Measurements from ENCODE around the gene PLIN4. TPM values are rescaled to one million over a fixed set of nuclear protein-coding genes. Genes with fewer than 3 reads are reported as not detected.

Gene PLIN4
- polyA plus RNA-seq, 1 experiment, result 0.07 TPM

DNA sequence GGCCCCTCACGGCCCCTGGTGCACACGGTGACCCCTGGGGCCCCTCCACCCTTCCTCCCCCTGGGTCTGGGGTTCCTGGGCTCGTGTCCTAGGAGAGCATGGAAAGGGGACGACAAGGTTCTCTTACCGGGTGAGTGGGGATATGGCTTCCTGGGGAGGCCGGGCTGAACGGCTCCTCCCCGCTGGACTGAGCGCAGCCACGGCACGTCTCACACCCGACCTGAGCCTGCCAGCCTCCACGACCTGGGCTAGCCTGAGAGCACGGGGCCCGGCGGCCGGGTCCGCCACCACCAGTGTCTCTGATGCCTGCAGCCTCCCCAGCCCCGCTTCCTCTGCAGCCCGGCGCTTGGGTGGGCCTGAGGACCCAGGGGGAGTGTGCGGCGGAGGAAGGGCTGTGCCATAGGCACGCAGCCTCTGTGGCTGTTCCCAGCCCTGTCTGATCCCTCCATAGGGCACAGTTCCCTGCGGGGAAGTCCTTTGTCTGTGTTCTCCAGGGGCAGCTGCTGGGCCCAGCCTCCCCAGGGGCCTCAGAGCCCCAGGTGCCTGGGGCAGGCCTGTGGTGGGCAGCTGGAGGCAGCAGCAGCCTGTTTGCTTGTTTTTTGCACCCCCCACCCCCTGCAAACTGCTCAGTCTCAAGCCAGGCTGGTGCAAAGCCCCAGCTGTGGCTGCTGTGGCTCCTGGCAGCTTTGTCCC is 15.0 kb downstream of the PLIN4 start:
- H3K27ac ChIP-seq (ENCODE audit: low read depth, low read length), result no peak overlapping the region
- DNase-seq (ENCODE audit: low read depth, low spot score), result no peak
- ChIA-PET CTCF (no interaction called here), POLR2A (interaction anchor here (1.4 kb wide), 1 partner anchor 9 kb away, joined by 4 read pairs; no protein-coding TSS in a partner anchor)
- no peaks in the 10 kb centered on the region for H3K27me3 ChIP-seq (ENCODE audit: control insufficient read depth, insufficient read depth, low read length)
- H3K9me3 ChIP-seq (ENCODE audit: control insufficient read depth, insufficient read depth, low read length), result no peaks in the 10 kb centered on the region; the same call in 1 of the 2 replicates
- no peak for TF ChIP-seq CTCF (IDR thresholded peaks at IDR 0.05; ENCODE audit: low read depth, low read length)
- no peak overlapping the region for H3K4me3 ChIP-seq (ENCODE audit: low read depth, low read length)

DNA sequence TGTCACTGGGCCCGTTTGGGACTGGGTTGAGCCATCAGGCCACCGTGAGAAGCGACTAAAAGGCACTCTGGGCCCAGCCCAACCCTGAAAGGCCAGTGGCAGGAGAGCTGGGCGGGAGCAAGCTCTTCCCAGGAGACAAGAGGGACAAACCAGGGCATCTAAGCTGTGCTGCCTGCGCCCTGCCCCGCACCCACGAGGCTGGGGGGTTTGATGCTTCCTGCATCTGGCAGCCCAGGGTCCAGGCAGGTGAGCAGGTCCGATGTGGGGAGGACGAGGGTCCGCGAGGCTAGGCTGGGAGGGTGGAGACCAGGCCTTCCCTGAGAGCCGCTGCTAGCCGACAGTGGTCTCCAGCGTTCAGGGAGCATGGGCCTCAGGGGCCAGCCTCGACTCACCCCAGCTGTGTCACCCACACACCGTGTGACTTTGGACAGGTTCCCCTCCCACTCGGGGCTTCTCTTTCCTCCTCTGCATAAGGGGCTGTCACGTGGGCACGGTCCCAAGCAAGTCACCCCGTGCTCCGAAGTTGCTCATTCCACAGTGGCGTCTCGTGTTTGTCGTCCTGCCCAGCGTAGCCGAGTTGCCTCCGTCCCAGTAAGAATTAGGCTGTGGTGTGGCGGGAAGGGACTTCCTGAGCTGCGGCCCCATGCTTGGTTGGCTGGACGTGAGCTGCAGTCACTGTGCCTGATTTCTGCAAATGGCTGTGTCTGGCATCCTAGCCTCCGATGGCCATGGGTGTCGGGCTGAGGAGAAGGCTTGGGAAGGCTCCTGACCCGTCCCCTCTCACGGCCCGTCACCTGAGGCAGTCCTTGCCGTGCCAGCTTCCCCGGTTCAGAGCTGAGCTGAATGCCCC is 15.8 kb downstream of the PLIN4 start:
- ChIA-PET POLR2A (no interaction called here), CTCF (no interaction called here)
- no peak overlapping the region for H3K4me3 ChIP-seq (ENCODE audit: low read depth, low read length)
- DNase-seq (ENCODE audit: low read depth, low spot score), result no peak
- H3K27ac ChIP-seq (ENCODE audit: low read depth, low read length), result no peak overlapping the region
- TF ChIP-seq CTCF (IDR thresholded peaks at IDR 0.05; ENCODE audit: low read depth, low read length), result no peak
- no peaks in the 10 kb centered on the region for H3K27me3 ChIP-seq (ENCODE audit: control insufficient read depth, insufficient read depth, low read length)
- no peaks in the 10 kb centered on the region; the same call in 1 of the 2 replicates for H3K9me3 ChIP-seq (ENCODE audit: control insufficient read depth, insufficient read depth, low read length)

- no peak overlapping the region for H3K27ac ChIP-seq (ENCODE audit: low read depth, low read length)
- CTCF ChIA-PET, result no interaction called here
- H3K4me3 ChIP-seq (ENCODE audit: low read depth, low read length), result no peak overlapping the region
- H3K9me3 ChIP-seq (ENCODE audit: control insufficient read depth, insufficient read depth, low read length), result no peaks in the 10 kb centered on the region; the same call in 1 of the 2 replicates
- no peaks in the 10 kb centered on the region for H3K27me3 ChIP-seq (ENCODE audit: control insufficient read depth, insufficient read depth, low read length)
- POLR2A ChIA-PET, result no interaction called here
- DNase-seq (ENCODE audit: low read depth, low spot score), result no peak
- TF ChIP-seq CTCF (IDR thresholded peaks at IDR 0.05; ENCODE audit: low read depth, low read length), result no peak
These were observed 16.6 kb downstream of the PLIN4 start for GRCh38 chr19:4501691-4502090.

DNA sequence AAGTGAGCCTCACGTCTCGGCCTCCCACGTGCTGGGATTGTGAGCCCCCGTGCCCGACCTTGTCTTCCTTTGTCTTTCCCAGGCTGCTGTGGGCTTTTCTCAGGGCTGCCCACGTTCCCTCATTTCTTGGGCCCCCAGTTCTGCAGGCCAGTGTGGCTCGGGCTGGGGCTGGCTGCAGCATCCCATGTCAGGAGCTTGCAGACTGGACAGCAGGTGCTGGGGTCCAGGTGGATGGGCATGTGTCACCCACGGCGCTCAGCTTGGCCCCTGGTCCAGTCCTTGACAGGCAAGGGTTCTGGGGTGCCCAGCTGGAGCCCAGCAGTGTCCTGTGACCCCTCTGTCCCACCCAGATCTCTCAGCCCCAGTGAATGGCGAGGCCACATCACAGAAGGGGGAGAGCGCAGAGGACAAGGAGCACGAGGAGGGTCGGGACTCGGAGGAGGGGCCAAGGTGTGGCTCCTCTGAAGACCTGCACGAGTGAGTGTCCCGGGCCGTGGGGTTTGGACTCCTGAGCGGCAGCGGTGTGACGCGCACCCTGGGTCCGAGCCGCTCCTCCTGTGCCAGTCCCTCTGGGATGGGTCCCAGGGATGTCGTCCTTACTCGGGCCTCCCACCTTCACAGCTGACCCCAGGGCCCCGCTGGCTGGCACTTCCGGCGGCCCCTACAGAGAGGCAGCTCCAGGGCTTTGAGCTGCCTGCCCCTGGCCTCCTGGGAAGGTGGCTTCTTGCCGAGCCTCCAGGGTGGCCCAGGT is 17.3 kb downstream of the PLIN4 start:
- ChIA-PET POLR2A (interaction anchor here (0.7 kb wide), 1 partner anchor 29 kb away, joined by 6 read pairs; no protein-coding TSS in a partner anchor), CTCF (no interaction called here)
- no peaks in the 10 kb centered on the region for H3K27me3 ChIP-seq (ENCODE audit: control insufficient read depth, insufficient read depth, low read length)
- no peak for DNase-seq (ENCODE audit: low read depth, low spot score)
- H3K4me3 ChIP-seq (ENCODE audit: low read depth, low read length), result no peak overlapping the region
- H3K9me3 ChIP-seq (ENCODE audit: control insufficient read depth, insufficient read depth, low read length), result no peaks in the 10 kb centered on the region; the same call in 1 of the 2 replicates
- TF ChIP-seq CTCF (IDR thresholded peaks at IDR 0.05; ENCODE audit: low read depth, low read length), result no peak
- H3K27ac ChIP-seq (ENCODE audit: low read depth, low read length), result no peak overlapping the region
